Endothelial cell of umbilical vein (primary cell): ENCODE data around the gene TNPO3.

Experiments
- EZH2 ChIP-seq: IDR thresholded peaks from 2 replicates; pipeline ENCODE4 v1.6.1; 2012; ENCODE audit warnings: borderline replicate concordance, low read depth, mild to moderate bottlenecking, moderate library complexity, low read length, inconsistent platforms; ENCODE audit not compliant: severe bottlenecking
- POLR2A ChIP-seq: IDR thresholded peaks from 2 replicates; pipeline ENCODE4 v1.6.1; 2012; ENCODE audit warnings: low read depth, mild to moderate bottlenecking, control low read depth, low read length
- TF ChIP-seq, protein P1 (sequence below), 2 donors: IDR thresholded peaks; 1 replicate in 1 of 2; 2 replicates in 1 of 2; pipeline ENCODE4 v1.5.1; 2011; ENCODE audit warnings: low read length in 2 of 2, mild to moderate bottlenecking in 2 of 2, moderate library complexity in 2 of 2, control low read depth in 1 of 2, inconsistent platforms in 1 of 2, low read depth in 1 of 2; ENCODE audit not compliant: insufficient read depth in 1 of 2; ENCODE audit errors: extremely low read depth in 1 of 2

DNA sequence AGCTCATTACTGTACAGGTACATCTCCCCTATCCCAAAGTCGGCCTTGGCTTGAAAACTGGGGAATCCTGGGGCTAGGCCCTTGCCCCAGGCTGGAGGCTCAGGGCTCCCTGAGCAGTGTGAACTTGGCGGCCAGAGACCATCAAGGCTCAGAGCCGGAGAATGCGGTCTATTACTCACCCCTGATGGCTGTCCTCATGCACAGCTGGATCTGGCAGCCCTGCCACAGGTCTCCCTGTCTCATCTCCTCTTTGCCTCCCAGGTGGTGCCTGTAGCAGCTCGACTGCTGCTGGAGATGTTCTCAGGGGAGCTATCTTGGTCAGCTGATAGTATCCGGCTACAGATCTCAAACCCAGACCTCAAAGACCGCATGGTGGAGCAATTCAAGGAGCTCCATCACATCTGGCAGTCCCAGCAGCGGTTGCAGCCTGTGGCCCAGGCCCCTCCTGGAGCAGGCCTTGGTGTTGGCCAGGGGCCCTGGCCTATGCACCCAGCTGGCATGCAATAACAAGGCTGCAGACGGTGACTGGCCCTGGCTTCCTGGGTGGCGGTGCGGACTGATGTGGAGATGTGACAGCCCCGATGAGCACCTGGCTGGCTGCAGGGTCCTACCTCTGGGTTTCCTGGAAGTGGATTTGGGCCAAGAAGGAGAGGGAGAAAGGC lies 106.5 kb downstream of the TNPO3 start:
- TF ChIP-seq, protein P1, sequence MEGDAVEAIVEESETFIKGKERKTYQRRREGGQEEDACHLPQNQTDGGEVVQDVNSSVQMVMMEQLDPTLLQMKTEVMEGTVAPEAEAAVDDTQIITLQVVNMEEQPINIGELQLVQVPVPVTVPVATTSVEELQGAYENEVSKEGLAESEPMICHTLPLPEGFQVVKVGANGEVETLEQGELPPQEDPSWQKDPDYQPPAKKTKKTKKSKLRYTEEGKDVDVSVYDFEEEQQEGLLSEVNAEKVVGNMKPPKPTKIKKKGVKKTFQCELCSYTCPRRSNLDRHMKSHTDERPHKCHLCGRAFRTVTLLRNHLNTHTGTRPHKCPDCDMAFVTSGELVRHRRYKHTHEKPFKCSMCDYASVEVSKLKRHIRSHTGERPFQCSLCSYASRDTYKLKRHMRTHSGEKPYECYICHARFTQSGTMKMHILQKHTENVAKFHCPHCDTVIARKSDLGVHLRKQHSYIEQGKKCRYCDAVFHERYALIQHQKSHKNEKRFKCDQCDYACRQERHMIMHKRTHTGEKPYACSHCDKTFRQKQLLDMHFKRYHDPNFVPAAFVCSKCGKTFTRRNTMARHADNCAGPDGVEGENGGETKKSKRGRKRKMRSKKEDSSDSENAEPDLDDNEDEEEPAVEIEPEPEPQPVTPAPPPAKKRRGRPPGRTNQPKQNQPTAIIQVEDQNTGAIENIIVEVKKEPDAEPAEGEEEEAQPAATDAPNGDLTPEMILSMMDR (IDR thresholded peaks at IDR 0.05; ENCODE audit: extremely low read depth in 1 of 2, insufficient read depth in 1 of 2, low read depth in 1 of 2, low read length in 2 of 2): no peak
- TF ChIP-seq EZH2 (no peak), POLR2A (no peak)
